Activated CD4-positive, alpha-beta T cell treated with anti-CD3 and anti-CD28 coated beads for 1 hour (primary cell): ENCODE data around the gene VAV2.

Experiments
- DNase-seq: peaks from one replicate; pipeline ENCODE4 v3.0.0-alpha.2; 2020

The VAV2 gene

GRCh38 chr9:133950192-133950591, 41.9 kb downstream of the VAV2 start:
- DNase-seq, result no peak

- DNase-seq, result no peak
Observed at GRCh38 chr9:133949486-133950061, 42.5 kb downstream of the VAV2 start.

GRCh38 chr9:133948561-133949485, 43.3 kb downstream of the VAV2 start:
- DNase-seq, result no peak

- no peak for DNase-seq
Observed at GRCh38 chr9:133948131-133948530, 44.0 kb downstream of the VAV2 start.

- no peak for DNase-seq
Observed at GRCh38 chr9:133946840-133947486, 45.2 kb downstream of the VAV2 start.

- no peak for DNase-seq
Observed at GRCh38 chr9:133945977-133946753, 46.0 kb downstream of the VAV2 start.

GRCh38 chr9:133945314-133945975, 46.7 kb downstream of the VAV2 start:
- DNase-seq, result no peak

GRCh38 chr9:133944746-133945135, 47.4 kb downstream of the VAV2 start:
- no peak for DNase-seq

- DNase-seq, result no peak
Observed at GRCh38 chr9:133943781-133944745, 48.1 kb downstream of the VAV2 start.

GRCh38 chr9:133943036-133943780, 48.9 kb downstream of the VAV2 start:
- DNase-seq, result no peak

- no peak for DNase-seq
Observed at GRCh38 chr9:133942206-133942975, 49.7 kb downstream of the VAV2 start.

GRCh38 chr9:133939845-133940244, 52.3 kb downstream of the VAV2 start:
- no peak for DNase-seq

- DNase-seq, result no peak
Observed at GRCh38 chr9:133939171-133939785, 52.8 kb downstream of the VAV2 start.

- no peak for DNase-seq
Observed at GRCh38 chr9:133938753-133939152, 53.4 kb downstream of the VAV2 start.

GRCh38 chr9:133938086-133938485, 54.0 kb downstream of the VAV2 start:
- no peak for DNase-seq

GRCh38 chr9:133937120-133937519, 55.0 kb downstream of the VAV2 start:
- DNase-seq, result no peak

GRCh38 chr9:133935328-133936005, 56.7 kb downstream of the VAV2 start:
- no peak for DNase-seq

GRCh38 chr9:133934482-133935232, 57.5 kb downstream of the VAV2 start:
- DNase-seq, result no peak
